ENCODE data around the gene TGFB1.
"Not testable (repeated sequence)": the region's sequence is repeated elsewhere in the genome, so short reads cannot be mapped to it uniquely, and the experiment has no call there.

TGFB1 gene

DNA sequence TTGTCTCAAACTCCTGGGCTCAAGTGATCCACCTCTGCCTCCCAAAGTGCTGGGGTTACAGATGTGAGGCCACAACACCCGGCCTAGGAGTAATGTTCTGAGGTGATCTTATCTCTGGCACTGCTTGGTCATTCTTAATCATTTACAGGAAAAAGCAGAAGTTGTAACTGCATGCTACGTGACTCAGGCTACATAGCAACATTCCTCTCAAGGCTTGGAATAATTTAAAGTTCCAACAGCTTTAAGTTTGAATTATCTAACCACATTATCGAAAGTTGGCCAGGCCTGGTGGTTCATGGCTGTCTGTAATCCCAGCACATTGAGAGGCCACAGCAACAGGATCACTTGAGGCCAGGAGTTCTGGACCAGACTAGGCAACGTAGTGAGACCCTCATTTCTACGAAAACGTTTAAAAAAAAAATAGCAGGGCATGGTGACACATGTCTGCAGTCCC lies 14.2 kb upstream of the TGFB1 start:
- DNase-seq = no peak

- DNase-seq = no peak
Observed at GRCh38 chr19:41366089-41366488, 12.4 kb upstream of the TGFB1 start.

DNA sequence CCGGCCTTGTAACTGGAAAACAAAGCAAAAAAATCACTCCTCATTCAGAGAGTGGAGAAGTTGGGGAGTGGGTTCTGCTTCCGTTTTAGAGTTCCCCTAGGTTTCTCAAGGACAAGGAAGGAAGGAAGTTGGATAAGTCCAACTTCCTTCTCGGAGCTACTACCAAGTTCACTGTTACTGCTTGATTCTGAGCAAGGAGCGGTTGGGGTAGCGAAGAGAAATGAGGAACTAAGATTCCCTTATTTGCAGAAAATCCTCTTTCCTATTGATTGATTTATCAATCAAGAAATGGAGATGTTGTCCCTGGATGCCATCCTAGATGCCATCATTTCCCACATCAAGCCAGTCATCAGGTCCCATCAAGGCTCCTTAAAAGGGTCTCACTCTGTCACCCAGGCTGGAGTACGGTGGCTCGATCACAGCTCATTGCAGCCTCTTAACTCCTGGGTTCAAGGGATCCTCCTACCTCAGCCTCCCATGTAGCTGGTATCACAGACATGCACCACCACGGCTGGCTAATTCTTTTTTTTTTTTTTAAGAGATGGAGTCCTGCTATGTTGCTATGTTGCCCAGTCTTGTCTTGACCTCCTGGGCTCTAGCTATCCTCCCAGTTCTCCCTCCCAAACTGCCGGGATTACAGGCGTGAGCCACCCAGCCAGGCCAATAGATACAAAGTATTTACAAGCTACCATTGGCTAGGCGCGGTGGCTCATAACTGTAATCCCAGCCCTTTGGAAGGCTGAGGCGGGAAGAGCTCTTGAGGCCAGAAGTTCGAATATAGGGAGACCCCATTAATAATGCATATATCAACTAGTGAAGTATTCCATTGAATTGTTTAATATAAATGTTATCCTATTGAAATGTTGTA lies 11.0 kb upstream of the TGFB1 start:
- no peak for DNase-seq

- peak; percentile 98 for DNase-seq
Observed at GRCh38 chr19:41363753-41364523, 10.2 kb upstream of the TGFB1 start, which contains the start of gene B9D2. Gene B9D2 (minus strand): TSS chr19:41364149. CDS start chr19:41363519, 630 bp downstream.

DNA sequence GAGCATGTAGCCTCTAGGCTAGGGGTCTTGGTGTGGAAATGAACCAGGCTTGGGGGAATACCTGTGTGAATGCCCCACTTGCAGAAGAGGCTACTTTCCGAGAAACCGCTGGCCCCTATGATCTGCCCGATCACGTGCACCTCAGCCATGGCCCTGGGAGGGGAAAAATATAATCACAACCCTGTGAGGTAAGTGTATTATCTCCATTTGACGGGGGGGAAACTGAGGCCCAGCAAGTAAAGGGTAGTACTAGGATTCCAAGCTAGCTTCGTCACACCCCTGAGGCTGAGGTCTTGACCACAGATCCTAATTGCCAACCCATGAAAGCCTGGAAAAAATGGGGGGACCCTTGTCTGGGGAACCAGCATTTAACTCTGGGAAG lies 9.6 kb upstream of the TGFB1 start:
- no peak for DNase-seq

GRCh38 chr19:41362143-41362847 lies 8.6 kb upstream of the TGFB1 start:
- no peak for DNase-seq

GRCh38 chr19:41359741-41360140 lies 6.0 kb upstream of the TGFB1 start:
- no peak for DNase-seq

- DNase-seq = no peak
Observed at GRCh38 chr19:41357746-41358145, 4.0 kb upstream of the TGFB1 start.

- DNase-seq = peak; percentile 26
Observed at GRCh38 chr19:41356984-41357739, 3.4 kb upstream of the TGFB1 start.

DNA sequence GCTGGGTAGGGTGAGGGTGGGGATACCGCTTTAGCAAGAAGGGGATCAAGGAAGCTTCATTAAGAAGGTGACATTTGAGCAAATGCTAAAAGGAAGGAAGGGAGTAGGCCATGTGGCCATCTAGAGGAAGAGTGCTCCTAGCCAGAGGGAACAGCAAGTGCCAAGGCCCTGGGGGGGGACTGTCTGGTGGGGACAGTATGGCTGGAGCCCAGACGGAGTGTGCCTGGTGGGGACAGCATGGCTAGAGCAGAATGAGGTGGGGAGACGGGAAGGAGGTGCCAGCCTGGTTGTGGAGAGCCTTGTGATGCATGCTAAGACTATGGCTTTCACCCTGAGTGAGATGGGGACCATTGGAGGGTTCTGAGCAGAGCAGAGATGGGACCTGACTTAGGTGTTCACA lies 2.1 kb upstream of the TGFB1 start:
- DNase-seq = no peak

GRCh38 chr19:41355035-41355434 lies 1.3 kb upstream of the TGFB1 start:
- no peak for DNase-seq

DNA sequence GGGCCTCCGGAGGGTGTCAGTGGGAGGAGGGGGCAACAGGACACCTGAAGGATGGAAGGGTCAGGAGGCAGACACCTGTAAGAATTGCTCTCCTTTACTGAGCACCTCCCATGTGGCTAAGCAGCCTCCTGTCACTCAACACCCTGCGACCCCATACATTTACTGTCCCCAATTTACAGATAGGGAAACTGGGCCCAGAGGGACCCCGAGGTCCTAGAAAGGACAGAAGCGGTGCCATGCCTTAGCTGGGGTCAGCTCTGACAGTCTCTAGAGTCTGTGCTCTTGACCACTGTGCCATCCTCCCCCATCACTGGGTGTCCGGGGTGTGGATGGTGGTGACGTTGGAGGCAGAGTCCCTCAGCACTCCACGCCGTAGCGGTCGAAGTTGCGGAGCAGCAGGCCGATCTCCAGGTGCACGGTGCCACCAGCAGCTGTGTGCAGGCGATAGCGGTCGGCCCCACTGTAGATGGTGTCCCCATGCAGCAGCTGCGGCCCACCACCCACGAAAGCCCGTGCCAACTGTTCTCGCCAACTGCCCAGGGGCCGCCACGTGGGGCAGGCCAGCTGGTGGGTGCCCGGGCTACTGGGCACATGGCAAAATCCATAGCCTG lies 726 bp upstream of the TGFB1 start:
- DNase-seq = no peak

DNA sequence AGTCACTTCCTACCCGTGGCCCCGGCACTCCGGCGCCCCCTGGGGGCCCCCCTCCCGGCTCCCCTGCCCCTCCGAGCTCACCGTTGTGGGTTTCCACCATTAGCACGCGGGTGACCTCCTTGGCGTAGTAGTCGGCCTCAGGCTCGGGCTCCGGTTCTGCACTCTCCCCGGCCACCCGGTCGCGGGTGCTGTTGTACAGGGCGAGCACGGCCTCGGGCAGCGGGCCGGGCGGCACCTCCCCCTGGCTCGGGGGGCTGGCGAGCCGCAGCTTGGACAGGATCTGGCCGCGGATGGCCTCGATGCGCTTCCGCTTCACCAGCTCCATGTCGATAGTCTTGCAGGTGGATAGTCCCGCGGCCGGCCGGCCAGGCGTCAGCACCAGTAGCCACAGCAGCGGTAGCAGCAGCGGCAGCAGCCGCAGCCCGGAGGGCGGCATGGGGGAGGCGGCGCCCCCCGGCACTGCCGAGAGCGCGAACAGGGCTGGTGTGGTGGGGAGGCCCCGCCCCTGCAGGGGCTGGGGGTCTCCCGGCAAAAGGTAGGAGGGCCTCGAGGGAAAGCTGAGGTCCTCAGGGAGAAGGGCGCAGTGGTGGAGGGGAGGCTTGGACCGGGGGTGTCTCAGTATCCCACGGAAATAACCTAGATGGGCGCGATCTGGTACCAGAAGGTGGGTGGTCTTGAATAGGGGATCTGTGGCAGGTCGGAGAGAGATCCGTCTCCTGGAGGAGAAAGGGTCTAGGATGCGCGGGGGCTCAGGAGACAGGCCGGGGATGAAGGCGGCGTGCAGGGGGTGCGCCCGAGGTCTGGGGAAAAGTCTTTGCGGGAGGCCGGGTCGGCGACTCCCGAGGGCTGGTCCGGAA lies 885 bp downstream of the TGFB1 start:
- peak; percentile 65 for DNase-seq

DNA sequence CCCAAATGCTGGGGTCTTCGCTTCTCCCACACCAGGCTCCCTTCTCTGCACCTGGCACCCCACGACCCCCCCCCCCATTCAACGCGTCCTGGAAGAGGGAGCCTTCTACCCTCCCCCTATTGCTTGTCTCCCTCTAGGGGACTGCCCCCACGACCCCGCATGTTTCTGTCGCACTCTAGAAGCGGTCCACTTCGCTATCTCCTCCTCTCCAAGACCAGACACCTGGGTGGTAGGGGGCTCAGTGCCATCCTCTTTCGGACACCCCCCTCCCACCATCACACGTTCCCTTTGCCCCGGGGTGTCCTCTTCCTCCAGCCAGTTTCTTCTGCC lies 1.5 kb downstream of the TGFB1 start:
- DNase-seq = no peak

- peak; percentile 86 for DNase-seq
Observed at GRCh38 chr19:41351339-41352245, 2.1 kb downstream of the TGFB1 start.

GRCh38 chr19:41350735-41351338 lies 2.9 kb downstream of the TGFB1 start:
- DNase-seq = no peak

GRCh38 chr19:41346916-41347315 lies 6.8 kb downstream of the TGFB1 start:
- not testable (repeated sequence) for DNase-seq

DNA sequence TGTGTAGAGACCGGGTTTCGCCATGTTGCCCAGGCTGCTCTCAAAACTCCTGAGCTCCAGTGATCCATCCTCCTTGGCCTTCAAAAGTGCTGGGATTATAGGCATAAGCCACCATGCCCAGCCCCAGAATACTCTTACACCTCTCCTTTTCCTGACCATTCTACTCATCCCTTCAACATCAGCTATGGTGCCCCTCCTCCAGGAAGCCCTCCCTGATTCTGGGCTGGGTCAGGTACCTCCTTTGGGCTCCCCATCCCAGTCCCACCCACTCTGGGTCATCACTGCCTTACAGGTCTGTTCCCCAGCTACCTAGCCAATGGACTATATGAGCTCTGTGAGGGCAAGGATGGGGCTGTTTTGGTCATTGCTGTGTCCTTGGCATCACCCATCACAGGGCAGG lies 9.6 kb downstream of the TGFB1 start:
- no peak for DNase-seq

- DNase-seq = no peak
Observed at GRCh38 chr19:41341669-41342490, 11.8 kb downstream of the TGFB1 start.
